ENCODE measurements around the gene MAPK6.

Gene MAPK6

GRCh38 chr15:52103217-52104207 lies 84.5 kb downstream of the MAPK6 start:
- no peak for DNase-seq (ENCODE audit: low spot score)

- DNase-seq (ENCODE audit: low spot score), result no peak
Measured at GRCh38 chr15:52104532-52105004, 85.5 kb downstream of the MAPK6 start.

- DNase-seq (ENCODE audit: low spot score), result no peak
Measured at GRCh38 chr15:52105846-52106245, 86.8 kb downstream of the MAPK6 start.

GRCh38 chr15:52106641-52107040 lies 87.6 kb downstream of the MAPK6 start:
- DNase-seq (ENCODE audit: low spot score), result no peak

- no peak for DNase-seq (ENCODE audit: low spot score)
Measured at GRCh38 chr15:52107238-52107637, 88.2 kb downstream of the MAPK6 start.

- DNase-seq (ENCODE audit: low spot score), result no peak
Measured at GRCh38 chr15:52109559-52110451, 90.8 kb downstream of the MAPK6 start.

GRCh38 chr15:52111517-52112202 lies 92.6 kb downstream of the MAPK6 start:
- DNase-seq (ENCODE audit: low spot score), result no peak

GRCh38 chr15:52112203-52112750 lies 93.3 kb downstream of the MAPK6 start:
- DNase-seq (ENCODE audit: low spot score), result no peak

GRCh38 chr15:52113235-52113634 lies 94.2 kb downstream of the MAPK6 start:
- DNase-seq (ENCODE audit: low spot score), result no peak

- DNase-seq (ENCODE audit: low spot score), result no peak
Measured at GRCh38 chr15:52113708-52114107, 94.7 kb downstream of the MAPK6 start.

GRCh38 chr15:52114261-52115055 lies 95.4 kb downstream of the MAPK6 start:
- no peak for DNase-seq (ENCODE audit: low spot score)

- DNase-seq (ENCODE audit: low spot score), result no peak
Measured at GRCh38 chr15:52115598-52116427, 96.8 kb downstream of the MAPK6 start.
